Transverse colon (tissue), 4 donors: ENCODE results near the gene STPG3. TPM values are rescaled to one million over a fixed set of nuclear protein-coding genes. Genes with fewer than 3 reads are reported as not detected.

Source experiments
- DNase-seq: peaks from one replicate; pipeline ENCODE4 v3.0.0-alpha.2; 2019
- H3K27ac ChIP-seq, 4 donors: fragments of 200-600 bp; sonication (generic); 2 replicates each; pipeline ENCODE4 v1.5.1; 2016 to 2018; ENCODE audit warnings: inconsistent platforms in 4 of 4
- H3K27me3 ChIP-seq: fragments of 200-600 bp; sonication (generic); 2 replicates; pipeline ENCODE4 v1.5.1; 2017; ENCODE audit warnings: inconsistent platforms
- H3K36me3 ChIP-seq, 4 donors: fragments of 200-600 bp; sonication (generic); 2 replicates each; pipeline ENCODE4 v1.5.1; 2017 to 2019; ENCODE audit warnings: inconsistent platforms in 4 of 4
- H3K4me1 ChIP-seq, 4 donors: fragments of 200-600 bp; sonication (generic); 2 replicates each; pipeline ENCODE4 v1.5.1; 2017 to 2020; ENCODE audit warnings: inconsistent platforms in 4 of 4
- H3K4me3 ChIP-seq, 4 donors: fragments of 200-600 bp; sonication (generic); 1 replicate in 1 of 4; 2 replicates in 3 of 4; pipeline versions ENCODE4 v1.5.1 to v1.6.1; 2017 to 2019; ENCODE audit warnings: inconsistent platforms in 4 of 4
- H3K9me3 ChIP-seq, 2 donors: fragments of 200-600 bp; sonication (generic); 2 replicates each; pipeline ENCODE4 v1.5.1; 2017 to 2019; ENCODE audit warnings: inconsistent platforms in 2 of 2
- EP300 ChIP-seq: sonication (generic); formaldehyde crosslinking; IDR thresholded peaks from one replicate; pipeline ENCODE4 v1.6.1; 2017; ENCODE audit warnings: antibody characterized with exemption, low read depth
- POLR2A ChIP-seq: fragments of 450-650 bp; IDR thresholded peaks from one replicate; pipeline ENCODE4 v1.6.1; 2016; ENCODE audit warnings: antibody characterized with exemption, mild to moderate bottlenecking, moderate library complexity
- POLR2AphosphoS5 ChIP-seq, 3 donors: sonication (generic); formaldehyde crosslinking; IDR thresholded peaks; one replicate each; pipeline ENCODE4 v1.6.1; 2016; ENCODE audit warnings: antibody characterized with exemption in 3 of 3
- WGBS, 2 donors: methylation state at CpG; one replicate each; pipeline ENCODE4 v1.1.5; 2018; ENCODE audit warnings: low coverage in 1 of 2; 5-methylcytosine and 5-hydroxymethylcytosine counted together
- in situ Hi-C, 4 donors: fragments of 200-750 bp; cut with MboI; loops; one replicate each; pipeline versions ENCODE4 v1.15.0 to v1.15.1; 2017; ENCODE audit warnings: low sequenced_read_pairs in 3 of 4, low pct_ligation_motif_present in 1 of 4, low pct_unique_long_range_greater_than_20kb in 1 of 4
- intact Hi-C: fragments of 100-400 bp; cut with DNase I; formaldehyde crosslinking; loops from one replicate; pipeline ENCODE4 v1.15.1; 2023; ENCODE audit warnings: low total_unique reads
- total RNA-seq, 4 donors: library from RNA; depleted of rRNA; stranded (reverse); fragments of >200 nt; gene quantifications; one replicate each; pipeline ENCODE4 v1.1.0, GENCODE V29; 2016
- TF ChIP-seq, protein P1 (sequence below), 5 experiments: fragments of 200-600 bp in 3 of 5; fragments of 450-650 bp in 2 of 5; sonication (generic) in 3 of 5; IDR thresholded peaks; 1 replicate in 2 of 5; 2 replicates in 3 of 5; pipeline ENCODE4 v1.5.1; 2016 to 2017; ENCODE audit warnings: antibody characterized with exemption in 5 of 5, inconsistent platforms in 3 of 5, mild to moderate bottlenecking in 2 of 5, moderate library complexity in 1 of 5

The STPG3 gene
- total RNA-seq, 4 donors from 2014 or later, result not detected

DNA sequence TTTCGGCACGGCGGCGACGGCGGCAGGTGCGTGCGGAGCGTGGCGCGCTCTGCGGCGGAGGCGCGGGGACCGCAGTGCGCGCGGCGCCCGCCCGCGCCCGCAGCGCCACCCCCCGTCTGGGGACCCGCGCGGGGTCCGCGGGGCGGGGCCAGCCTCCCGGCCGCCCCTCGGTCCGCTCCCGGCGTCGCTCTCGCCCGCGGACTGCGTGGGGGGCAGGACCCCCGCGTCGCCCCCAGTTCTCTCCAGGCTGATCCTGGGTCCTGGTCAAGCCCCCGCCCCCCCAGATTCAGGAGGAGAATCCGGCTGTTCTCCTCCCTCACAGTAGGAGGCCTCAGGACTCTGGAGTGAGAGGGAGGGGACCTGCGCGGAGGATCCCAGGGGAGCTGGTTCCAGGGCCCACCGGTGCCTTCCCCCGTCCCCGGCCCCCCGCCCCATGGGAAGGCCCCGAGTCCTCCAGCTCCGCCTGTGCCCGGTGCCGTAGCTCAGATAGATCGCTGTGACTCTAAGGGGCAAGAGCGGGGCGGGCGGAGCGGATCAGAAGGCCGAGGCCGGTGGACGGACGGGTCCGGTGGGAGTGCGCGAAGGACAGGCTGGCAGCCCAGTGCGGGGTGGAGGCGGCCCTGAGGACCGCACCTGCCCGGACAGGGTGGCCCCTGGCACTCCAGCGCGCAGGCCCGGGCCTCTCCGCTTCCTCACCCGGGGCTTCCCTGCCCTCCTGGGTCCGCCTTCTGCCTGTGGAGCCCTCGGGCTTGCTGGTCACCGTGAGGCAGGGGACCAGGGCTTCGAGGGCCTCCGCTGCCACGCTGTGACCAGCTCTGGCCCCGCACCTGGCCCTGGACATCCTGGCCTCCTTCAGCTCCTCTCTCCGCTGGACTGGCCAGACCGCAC lies 28.7 kb upstream of the STPG3 start, which contains the start of gene RNF208:
Gene RNF208 (minus strand): TSS at position 51 of the 888 bp plus-strand sequence. CDS start 1,028 bp downstream, outside the sequence.
- peaks cover 18 to 50% (median 45%) of the 10 kb centered on the region in 4 donors for H3K4me1 ChIP-seq
- DNase-seq, result no peak
- H3K27ac ChIP-seq, result peak within 1 kb of the TSS; percentile 91 to 96 (median 92)
- intact Hi-C loops (no loop called here), in situ Hi-C loops (loop anchor here in 2 of 4 donors (10.0 to 25.0 kb wide), 2 partner anchors 98 to 110 kb away; partner anchors contain the start of gene DPP7 (in 1 of the 2))
- TF ChIP-seq EP300 (no peak), POLR2A (no peak), POLR2AphosphoS5 (IDR thresholded peaks at IDR 0.05) (no peak)
- TF ChIP-seq, protein P1, sequence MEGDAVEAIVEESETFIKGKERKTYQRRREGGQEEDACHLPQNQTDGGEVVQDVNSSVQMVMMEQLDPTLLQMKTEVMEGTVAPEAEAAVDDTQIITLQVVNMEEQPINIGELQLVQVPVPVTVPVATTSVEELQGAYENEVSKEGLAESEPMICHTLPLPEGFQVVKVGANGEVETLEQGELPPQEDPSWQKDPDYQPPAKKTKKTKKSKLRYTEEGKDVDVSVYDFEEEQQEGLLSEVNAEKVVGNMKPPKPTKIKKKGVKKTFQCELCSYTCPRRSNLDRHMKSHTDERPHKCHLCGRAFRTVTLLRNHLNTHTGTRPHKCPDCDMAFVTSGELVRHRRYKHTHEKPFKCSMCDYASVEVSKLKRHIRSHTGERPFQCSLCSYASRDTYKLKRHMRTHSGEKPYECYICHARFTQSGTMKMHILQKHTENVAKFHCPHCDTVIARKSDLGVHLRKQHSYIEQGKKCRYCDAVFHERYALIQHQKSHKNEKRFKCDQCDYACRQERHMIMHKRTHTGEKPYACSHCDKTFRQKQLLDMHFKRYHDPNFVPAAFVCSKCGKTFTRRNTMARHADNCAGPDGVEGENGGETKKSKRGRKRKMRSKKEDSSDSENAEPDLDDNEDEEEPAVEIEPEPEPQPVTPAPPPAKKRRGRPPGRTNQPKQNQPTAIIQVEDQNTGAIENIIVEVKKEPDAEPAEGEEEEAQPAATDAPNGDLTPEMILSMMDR (IDR thresholded peaks at IDR 0.05), result peak in 1 of 5 experiments; percentile 8
- 3% methylated on average over 14 of the region's 88 CpGs; no CpG with 5 or more reads in 1 of the 2 donors for WGBS, 2 donors
- no peaks in the 10 kb centered on the region for H3K27me3 ChIP-seq
- peak within 1 kb of the TSS; percentile 56 to 75 (median 62) for H3K4me3 ChIP-seq
- no peaks in the 10 kb centered on the region for H3K9me3 ChIP-seq
- H3K36me3 ChIP-seq, result no peaks in the 10 kb centered on the region

DNA sequence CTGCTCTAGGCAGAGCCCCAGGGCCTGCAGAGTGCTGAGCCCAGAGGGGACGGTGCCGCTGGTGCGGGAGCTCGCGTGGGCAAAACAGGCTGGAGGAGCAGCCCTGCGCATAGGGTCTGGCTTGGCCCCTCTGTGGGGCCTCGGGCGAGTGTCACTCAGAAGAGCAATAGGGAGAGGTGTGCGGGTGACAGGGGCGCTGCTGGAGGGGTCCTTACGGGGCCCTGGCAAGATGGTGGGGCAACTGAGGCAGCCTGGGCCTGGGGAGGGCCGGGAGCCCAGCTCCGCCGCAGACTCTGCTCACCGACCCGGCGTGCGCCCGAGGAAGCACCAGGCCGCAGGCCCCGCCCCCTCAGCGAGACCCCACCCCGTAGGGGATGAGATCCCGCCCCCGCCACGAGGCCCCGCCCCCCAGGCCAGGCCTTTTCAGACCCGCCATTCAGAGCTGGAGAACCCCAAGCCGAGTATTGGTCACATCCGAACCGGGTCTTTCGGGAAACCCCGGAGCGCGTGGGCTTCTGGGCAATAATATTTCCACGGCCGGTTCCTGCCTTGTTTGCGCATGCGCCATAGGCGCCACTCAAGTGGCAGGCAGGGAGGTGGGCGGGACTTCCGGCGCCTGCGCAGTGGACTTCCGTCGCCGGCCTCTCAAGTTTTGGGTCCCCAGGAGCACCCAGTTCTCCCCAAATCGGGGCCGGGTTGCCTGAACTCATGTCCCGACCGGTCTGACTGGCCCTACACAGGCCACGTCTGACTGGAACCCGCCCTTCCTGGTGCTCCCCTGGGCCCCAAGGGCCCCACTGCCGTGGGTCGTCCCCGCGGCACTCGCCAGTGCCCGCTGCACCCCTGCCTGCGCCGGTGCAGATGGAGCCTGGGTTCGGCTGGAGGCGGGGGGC lies 27.8 kb upstream of the STPG3 start:
- Histone ChIP-seq H3K9me3 (no peaks in the 10 kb centered on the region), H3K4me1 (peaks cover 18 to 49% (median 39%) of the 10 kb centered on the region in 4 donors), H3K4me3 (peak overlapping the region; percentile 56 to 98 (median 70)), H3K36me3 (no peaks in the 10 kb centered on the region), H3K27me3 (peaks cover 4% of the 10 kb centered on the region), H3K27ac (peak overlapping the region; percentile 91 to 96 (median 92))
- DNase-seq, result peak; percentile 97
- in situ Hi-C loops, result loop anchor here in 2 of 4 donors (10.0 to 25.0 kb wide), 2 partner anchors 99 to 111 kb away; partner anchors contain the start of gene DPP7 (in 1 of the 2)
- TF ChIP-seq POLR2A (peak; percentile 63), EP300 (no peak), POLR2AphosphoS5 (IDR thresholded peaks at IDR 0.05) (peak; percentile 61 to 69 (median 66))
- TF ChIP-seq, protein P1 (IDR thresholded peaks at IDR 0.05), result no peak
- intact Hi-C loops, result no loop called here
- 2% methylated on average over 34 of the region's 63 CpGs; no CpG with 5 or more reads in 1 of the 2 donors for WGBS, 2 donors

DNA sequence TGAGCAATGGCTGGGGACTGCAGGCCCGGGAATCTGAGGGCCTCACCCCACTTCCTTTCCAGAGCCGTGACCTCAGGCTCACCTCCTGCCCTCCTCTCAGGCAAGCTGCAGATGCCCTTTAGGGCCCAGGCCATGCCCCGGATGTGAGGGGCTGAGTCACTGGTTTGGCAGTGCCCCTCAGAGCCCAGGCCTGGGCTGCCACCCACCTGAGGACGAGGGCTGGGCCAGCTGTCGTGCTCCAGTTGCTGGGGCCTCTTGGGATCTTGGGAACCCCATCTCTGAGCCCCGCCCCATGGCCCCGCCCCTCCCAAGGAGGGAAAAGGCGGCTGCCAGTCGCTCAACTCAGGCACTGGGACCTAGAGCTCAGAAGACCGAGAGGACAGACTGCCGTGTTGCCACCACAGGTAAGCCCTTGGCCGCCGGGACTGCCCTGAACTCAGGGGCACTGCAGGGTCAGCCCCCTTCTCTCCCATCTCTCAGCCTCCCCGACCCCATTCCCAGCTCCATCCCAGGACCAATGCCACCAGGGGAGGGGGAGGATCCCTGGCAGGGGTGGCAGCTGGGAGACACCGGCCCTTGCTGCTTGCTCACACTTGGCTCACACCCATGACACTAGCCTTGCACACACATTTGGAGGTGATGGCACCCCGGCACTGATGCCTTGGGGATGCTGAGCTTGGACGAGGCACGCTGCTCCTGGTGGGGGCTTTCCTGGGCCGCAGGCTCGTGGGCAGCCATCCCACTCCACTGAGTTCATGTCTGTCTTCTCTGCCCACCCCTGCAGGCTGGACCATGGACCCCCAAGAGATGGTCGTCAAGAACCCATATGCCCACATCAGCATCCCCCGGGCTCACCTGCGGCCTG lies 26.0 kb upstream of the STPG3 start, which contains the start of gene CYSRT1:
Gene CYSRT1 (plus strand): TSS at position 345 of the 865 bp plus-strand sequence. CDS start 448 bp downstream, at position 793.
- Histone ChIP-seq H3K36me3 (no peaks in the 10 kb centered on the region), H3K4me1 (peaks cover 18 to 49% (median 36%) of the 10 kb centered on the region in 4 donors), H3K27ac (peak within 1 kb of the TSS; percentile 91 to 96 (median 92)), H3K9me3 (no peaks in the 10 kb centered on the region), H3K27me3 (peaks cover 21% of the 10 kb centered on the region), H3K4me3 (peak within 1 kb of the TSS; percentile 56 to 98 (median 70))
- no peak for DNase-seq
- no peak for TF ChIP-seq POLR2A
- no peak for TF ChIP-seq EP300
- TF ChIP-seq POLR2AphosphoS5 (IDR thresholded peaks at IDR 0.05), result no peak
- TF ChIP-seq, protein P1 (IDR thresholded peaks at IDR 0.05), result no peak
- in situ Hi-C loops (loop anchor here in 2 of 4 donors (10.0 to 25.0 kb wide), 2 partner anchors 100 to 113 kb away; partner anchors contain the start of gene DPP7 (in 1 of the 2)), intact Hi-C loops (loop anchor here (5.0 kb wide), 1 partner anchor 98 kb away; no protein-coding TSS in a partner anchor)
- 47% methylated on average over 20 of the region's 23 CpGs; no CpG with 5 or more reads in 1 of the 2 donors for WGBS, 2 donors
